Measurements from ENCODE around the gene MYADM. TPM values are rescaled to one million over a fixed set of nuclear protein-coding genes. Genes with fewer than 3 reads are reported as not detected.

MYADM gene
- total RNA-seq (2022) (39.0 and 43.3 TPM in 2 replicates), Bru-seq, nascent RNA (percentile 64 among the genes with signal in this experiment), BruChase-seq, experiment 1, labeled RNA remaining after a 6-hour chase (percentile 95 among the genes with signal in this experiment), BruChase-seq, experiment 2, labeled RNA remaining after a 2-hour chase (percentile 83 among the genes with signal in this experiment)
- long read RNA-seq, partial matches to known transcripts, result 16 of 22 reads
- long read RNA-seq, other reads (novel, unspliced or antisense), result 0 of 22 reads

- intact Hi-C loops (cut with micrococcal nuclease), result loop anchor here (1.0 to 10.0 kb wide), 4 partner anchors 26 to 335 kb away; partner anchors contain the start of genes CNOT3, NDUFA3, OSCAR and RPS9
- TSS peak; percentile 94 for BruUV-seq (replicated peaks)
- CTCF ChIA-PET, result interaction anchor here (0.7 to 3.3 kb wide), 5 partner anchors 14 to 1378 kb away, joined by 3 to 15 read pairs (median 4); no protein-coding TSS in a partner anchor
- Mint-ChIP-seq H3K4me3 (ENCODE audit: unreplicated experiment) (peak within 1 kb of the TSS; percentile 97), H3K27me3 (ENCODE audit: insufficient read depth, unreplicated experiment) (no peaks in the 10 kb centered on the region), H3K27ac (ENCODE audit: low read depth, unreplicated experiment) (peak within 1 kb of the TSS; percentile 100), H3K36me3 (ENCODE audit: insufficient read depth, unreplicated experiment) (peaks cover 23% of the 10 kb centered on the region), H3K4me1 (ENCODE audit: insufficient read depth, unreplicated experiment) (peaks cover 20% of the 10 kb centered on the region), H3K9me3 (ENCODE audit: unreplicated experiment) (no peaks in the 10 kb centered on the region)
- POLR2A ChIA-PET, result interaction anchor here (0.6 to 2.3 kb wide), 13 partner anchors 9 to 347 kb away, joined by 3 to 10 read pairs (median 5); partner anchors contain the start of genes CNOT3, PRPF31, RPS9 and TFPT
- peak; percentile 97 for DNase-seq (ENCODE audit: unreplicated experiment)
- TF ChIP-seq CTCF (IDR thresholded peaks at IDR 0.05; ENCODE audit: unreplicated experiment), result no peak
Observed at GRCh38 chr19:53867225-53868090, at the start of gene MYADM. MYADM (plus strand) TSS chr19:53867883; CDS start chr19:53873530, 5,647 bp downstream.

- BruUV-seq (replicated peaks), result no TSS peak
- POLR2A ChIA-PET, result interaction anchor here (0.6 kb wide), 1 partner anchor 240 kb away, joined by 3 read pairs; no protein-coding TSS in a partner anchor
- Mint-ChIP-seq H3K9me3 (ENCODE audit: unreplicated experiment) (peaks cover 4% of the 10 kb centered on the region), H3K27me3 (ENCODE audit: insufficient read depth, unreplicated experiment) (no peaks in the 10 kb centered on the region), H3K27ac (ENCODE audit: low read depth, unreplicated experiment) (no peak overlapping the region), H3K4me1 (ENCODE audit: insufficient read depth, unreplicated experiment) (no peaks in the 10 kb centered on the region), H3K36me3 (ENCODE audit: insufficient read depth, unreplicated experiment) (no peaks in the 10 kb centered on the region), H3K4me3 (ENCODE audit: unreplicated experiment) (no peak overlapping the region)
- no peak for TF ChIP-seq CTCF (IDR thresholded peaks at IDR 0.05; ENCODE audit: unreplicated experiment)
- CTCF ChIA-PET, result interaction anchor here (2.0 kb wide), 1 partner anchor 9 kb away, joined by 9 read pairs; no protein-coding TSS in a partner anchor
- intact Hi-C loops (cut with micrococcal nuclease), result no loop called here
- no peak for DNase-seq (ENCODE audit: unreplicated experiment)
Observed at GRCh38 chr19:53818756-53819155, 48.9 kb upstream of the MYADM start.

- H3K27ac Mint-ChIP-seq (ENCODE audit: low read depth, unreplicated experiment), result no peak overlapping the region
- H3K27me3 Mint-ChIP-seq (ENCODE audit: insufficient read depth, unreplicated experiment), result no peaks in the 10 kb centered on the region
- ChIA-PET POLR2A (interaction anchor here (0.5 to 0.6 kb wide), 2 partner anchors 253 to 356 kb away, joined by 3 read pairs; no protein-coding TSS in a partner anchor), CTCF (interaction anchor here (0.6 to 1.9 kb wide), 5 partner anchors 10 to 716 kb away, joined by 3 to 5 read pairs (median 4); no protein-coding TSS in a partner anchor)
- intact Hi-C loops (cut with micrococcal nuclease), result no loop called here
- DNase-seq (ENCODE audit: unreplicated experiment), result no peak
- TF ChIP-seq CTCF (IDR thresholded peaks at IDR 0.05; ENCODE audit: unreplicated experiment), result no peak
- no peak overlapping the region for H3K4me3 Mint-ChIP-seq (ENCODE audit: unreplicated experiment)
- peaks cover 4% of the 10 kb centered on the region for H3K9me3 Mint-ChIP-seq (ENCODE audit: unreplicated experiment)
- no peaks in the 10 kb centered on the region for H3K36me3 Mint-ChIP-seq (ENCODE audit: insufficient read depth, unreplicated experiment)
- no TSS peak for BruUV-seq (replicated peaks)
- H3K4me1 Mint-ChIP-seq (ENCODE audit: insufficient read depth, unreplicated experiment), result no peaks in the 10 kb centered on the region
Observed at GRCh38 chr19:53819861-53820260, 47.8 kb upstream of the MYADM start.
